Measurements from ENCODE around the gene SH3RF3.

The SH3RF3 gene

DNA sequence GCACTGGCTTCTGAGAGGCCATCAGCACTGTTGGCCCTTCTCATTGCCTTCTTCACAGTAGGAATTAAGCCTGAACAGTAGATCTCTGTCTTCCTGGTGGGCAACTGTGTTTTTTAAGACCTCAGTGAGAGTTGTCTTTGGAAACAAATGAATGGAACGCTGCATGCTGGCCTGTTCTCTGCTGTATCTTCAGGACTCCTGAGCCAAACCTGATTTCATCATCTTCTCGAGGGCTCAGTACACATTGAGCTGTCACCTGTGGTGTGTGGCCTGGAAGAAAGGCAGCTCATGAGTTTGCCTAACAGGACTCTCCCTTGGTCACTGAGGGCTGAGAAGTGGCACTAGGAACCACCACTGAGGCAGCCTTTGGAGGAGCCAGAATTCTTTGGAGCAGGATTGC is 39.7 kb downstream of the SH3RF3 start:
- H3K4me2 ChIP-seq (ENCODE audit: low read length), result no peak overlapping the region

GRCh38 chr2:109170645-109171044 is 41.6 kb downstream of the SH3RF3 start:
- Histone ChIP-seq H3K27ac (no peak overlapping the region), H3K4me1 (no peaks in the 10 kb centered on the region), H3K36me3 (ENCODE audit: control insufficient read depth, insufficient read depth, low read length) (no peaks in the 10 kb centered on the region), H3K9ac (no peak overlapping the region), H3K4me3 (ENCODE audit: low read depth, low read length) (no peak overlapping the region), H3K27me3 (ENCODE audit: control insufficient read depth, insufficient read depth, low read length) (no peaks in the 10 kb centered on the region), H3K79me2 (no peaks in the 10 kb centered on the region), H3K9me3 (ENCODE audit: control insufficient read depth, low read length) (no peaks in the 10 kb centered on the region), H3K4me2 (ENCODE audit: low read length) (no peak overlapping the region), H2AFZ (no peak overlapping the region)
- no peak for TF ChIP-seq CTCF (IDR thresholded peaks at IDR 0.05)

More for the DNA sequence above, 39.7 kb downstream of the SH3RF3 start:
- H3K79me2 ChIP-seq, result no peaks in the 10 kb centered on the region
- no peak overlapping the region for H3K9ac ChIP-seq
- H3K4me1 ChIP-seq, result no peaks in the 10 kb centered on the region
- TF ChIP-seq CTCF (IDR thresholded peaks at IDR 0.05), result no peak
- H3K9me3 ChIP-seq (ENCODE audit: control insufficient read depth, low read length), result no peaks in the 10 kb centered on the region
- no peaks in the 10 kb centered on the region for H3K36me3 ChIP-seq (ENCODE audit: control insufficient read depth, insufficient read depth, low read length)
- no peak overlapping the region for H2AFZ ChIP-seq
- no peak overlapping the region for H3K4me3 ChIP-seq (ENCODE audit: low read depth, low read length)
- H3K27me3 ChIP-seq (ENCODE audit: control insufficient read depth, insufficient read depth, low read length), result no peaks in the 10 kb centered on the region
- no peak overlapping the region for H3K27ac ChIP-seq

DNA sequence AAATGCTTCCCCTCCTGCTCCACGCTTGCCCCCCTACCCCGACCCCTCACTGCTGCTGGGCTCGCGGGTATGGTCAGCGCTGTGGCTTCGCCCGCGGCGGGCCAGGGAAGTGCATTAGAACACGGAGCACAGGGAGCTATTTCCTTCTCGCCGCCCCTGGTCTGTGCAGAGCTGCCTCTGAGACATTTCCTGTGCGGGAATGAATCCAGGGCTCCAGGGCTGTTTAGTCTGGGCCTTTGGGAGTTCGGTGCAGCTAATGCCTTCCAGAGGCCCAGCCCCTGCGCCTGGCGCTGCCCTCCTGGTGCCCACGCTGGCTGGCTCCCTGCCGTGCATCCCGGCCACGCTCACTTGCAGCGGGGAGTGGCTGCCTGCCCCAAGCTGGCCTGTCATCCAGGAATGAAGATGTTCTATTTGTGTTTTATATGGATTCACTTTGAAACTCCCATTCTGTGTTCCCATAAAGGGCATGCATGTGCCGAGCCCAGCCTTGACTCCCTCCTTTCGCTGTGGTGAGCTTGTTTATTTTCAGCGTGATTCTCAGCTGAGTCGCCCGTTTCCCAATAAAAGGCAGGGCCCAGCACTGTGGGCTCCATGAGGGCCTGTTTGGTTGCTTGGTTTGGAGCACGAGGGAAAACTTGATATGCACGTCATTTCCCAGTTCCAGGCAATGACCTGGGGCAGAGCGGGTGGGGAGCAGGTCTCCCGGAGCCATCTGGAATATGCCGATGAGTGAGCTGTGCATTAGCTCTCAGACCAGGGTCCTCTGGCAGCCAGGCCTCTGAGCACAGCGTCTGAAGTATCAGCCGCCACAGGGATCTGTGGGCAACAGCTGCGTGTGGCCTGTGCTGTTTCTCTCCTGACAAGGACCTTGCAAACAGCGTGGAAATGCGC is 42.7 kb downstream of the SH3RF3 start:
- no peaks in the 10 kb centered on the region for H3K9me3 ChIP-seq (ENCODE audit: control insufficient read depth, low read length)
- H3K4me1 ChIP-seq, result no peaks in the 10 kb centered on the region
- H3K4me2 ChIP-seq (ENCODE audit: low read length), result no peak overlapping the region
- H3K9ac ChIP-seq, result no peak overlapping the region
- no peaks in the 10 kb centered on the region for H3K27me3 ChIP-seq (ENCODE audit: control insufficient read depth, insufficient read depth, low read length)
- H3K36me3 ChIP-seq (ENCODE audit: control insufficient read depth, insufficient read depth, low read length), result no peaks in the 10 kb centered on the region
- H2AFZ ChIP-seq, result no peak overlapping the region
- no peak overlapping the region for H3K4me3 ChIP-seq (ENCODE audit: low read depth, low read length)
- no peak for TF ChIP-seq CTCF (IDR thresholded peaks at IDR 0.05)
- no peak overlapping the region for H3K27ac ChIP-seq
- H3K79me2 ChIP-seq, result no peaks in the 10 kb centered on the region

DNA sequence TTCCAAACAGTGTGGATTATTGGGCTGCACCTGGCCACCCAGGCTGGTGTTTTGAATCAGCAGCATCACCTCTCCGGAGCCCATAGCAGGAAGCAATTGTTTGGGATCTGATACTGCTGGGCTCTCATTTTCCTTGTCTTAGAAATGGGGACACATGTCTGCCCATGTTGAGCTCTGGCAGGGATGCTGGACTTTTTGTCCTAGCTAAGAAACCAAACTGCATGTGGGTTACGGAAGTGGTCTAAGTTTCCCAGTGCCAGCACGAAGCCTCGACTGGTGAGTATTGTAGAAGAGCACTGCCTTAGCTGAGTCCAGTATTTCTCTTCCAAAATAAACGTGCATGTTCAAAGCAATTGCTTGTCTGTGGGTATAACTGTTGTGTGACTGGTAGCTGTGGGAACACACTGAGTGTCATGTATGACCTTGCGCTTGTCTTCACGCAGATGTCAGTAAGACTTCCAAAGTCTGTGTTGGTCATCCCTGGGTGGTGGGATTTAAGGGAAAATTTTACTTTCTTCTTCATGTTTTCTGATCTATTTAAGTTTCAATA is 43.6 kb downstream of the SH3RF3 start:
- no peaks in the 10 kb centered on the region for H3K4me1 ChIP-seq
- H3K9ac ChIP-seq, result no peak overlapping the region
- no peaks in the 10 kb centered on the region for H3K79me2 ChIP-seq
- no peak overlapping the region for H3K4me2 ChIP-seq (ENCODE audit: low read length)
- H3K4me3 ChIP-seq (ENCODE audit: low read depth, low read length), result no peak overlapping the region
- H3K27me3 ChIP-seq (ENCODE audit: control insufficient read depth, insufficient read depth, low read length), result no peaks in the 10 kb centered on the region
- H2AFZ ChIP-seq, result no peak overlapping the region
- no peaks in the 10 kb centered on the region for H3K9me3 ChIP-seq (ENCODE audit: control insufficient read depth, low read length)
- H3K27ac ChIP-seq, result no peak overlapping the region
- H3K36me3 ChIP-seq (ENCODE audit: control insufficient read depth, insufficient read depth, low read length), result no peaks in the 10 kb centered on the region
- no peak for TF ChIP-seq CTCF (IDR thresholded peaks at IDR 0.05)
